Measurements from ENCODE around the gene CFDP1. TPM values are rescaled to one million over a fixed set of nuclear protein-coding genes. Genes with fewer than 3 reads are reported as not detected.

CFDP1 gene
- total RNA-seq, 1 experiment from 2014 or later = 52.6 TPM

DNA sequence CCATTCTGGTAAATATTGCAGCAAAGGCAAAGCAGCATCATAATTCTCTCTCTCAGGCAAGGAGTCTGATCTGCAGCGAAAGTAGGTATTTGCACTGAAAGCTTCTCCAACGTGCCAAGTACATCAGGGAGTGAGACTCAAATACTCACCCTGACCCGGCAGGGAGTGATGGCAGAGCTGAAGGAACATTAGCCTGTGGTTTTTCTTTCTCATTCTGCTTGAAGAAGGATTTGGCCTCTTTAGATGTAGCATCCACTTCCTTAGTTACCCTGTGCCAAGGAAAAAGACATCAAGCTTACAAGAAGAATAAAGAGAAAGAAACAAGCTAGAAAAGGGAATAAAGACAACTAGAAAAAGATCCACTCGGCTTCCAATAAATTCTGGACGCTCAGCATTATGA, 38.4 kb downstream of the CFDP1 start:
- no peaks in the 10 kb centered on the region for H3K4me1 ChIP-seq (replicated peaks; ENCODE audit: insufficient read depth)
- no peak overlapping the region for H3K27ac ChIP-seq
- H3K36me3 ChIP-seq (ENCODE audit: low read depth) = peaks cover 7% of the 10 kb centered on the region; the same call in 1 of the 2 replicates
- H3K9me2 ChIP-seq (ENCODE audit: insufficient read depth) = no peaks in the 10 kb centered on the region
- no peak overlapping the region for H3K4me3 ChIP-seq
- no peaks in the 10 kb centered on the region; the same call in 1 of the 2 replicates for H4K20me1 ChIP-seq (ENCODE audit: insufficient read depth)
- DNase-seq = no peak
- H2AFZ ChIP-seq = no peak overlapping the region
- H3K4me2 ChIP-seq = no peak overlapping the region
- H3K27me3 ChIP-seq (ENCODE audit: insufficient read depth, low read depth) = no peaks in the 10 kb centered on the region
- BruUV-seq (replicated peaks) = no TSS peak
- no peaks in the 10 kb centered on the region for H3K79me2 ChIP-seq (ENCODE audit: low read depth)
- CTCF ChIA-PET = interaction anchor here (0.6 kb wide), 1 partner anchor 43 kb away, joined by 4 read pairs; no protein-coding TSS in a partner anchor
- H3F3A ChIP-seq (ENCODE audit: insufficient read depth, low read depth) = peaks cover 5% of the 10 kb centered on the region; the same call in 1 of the 2 replicates
- TF ChIP-seq, protein P1, sequence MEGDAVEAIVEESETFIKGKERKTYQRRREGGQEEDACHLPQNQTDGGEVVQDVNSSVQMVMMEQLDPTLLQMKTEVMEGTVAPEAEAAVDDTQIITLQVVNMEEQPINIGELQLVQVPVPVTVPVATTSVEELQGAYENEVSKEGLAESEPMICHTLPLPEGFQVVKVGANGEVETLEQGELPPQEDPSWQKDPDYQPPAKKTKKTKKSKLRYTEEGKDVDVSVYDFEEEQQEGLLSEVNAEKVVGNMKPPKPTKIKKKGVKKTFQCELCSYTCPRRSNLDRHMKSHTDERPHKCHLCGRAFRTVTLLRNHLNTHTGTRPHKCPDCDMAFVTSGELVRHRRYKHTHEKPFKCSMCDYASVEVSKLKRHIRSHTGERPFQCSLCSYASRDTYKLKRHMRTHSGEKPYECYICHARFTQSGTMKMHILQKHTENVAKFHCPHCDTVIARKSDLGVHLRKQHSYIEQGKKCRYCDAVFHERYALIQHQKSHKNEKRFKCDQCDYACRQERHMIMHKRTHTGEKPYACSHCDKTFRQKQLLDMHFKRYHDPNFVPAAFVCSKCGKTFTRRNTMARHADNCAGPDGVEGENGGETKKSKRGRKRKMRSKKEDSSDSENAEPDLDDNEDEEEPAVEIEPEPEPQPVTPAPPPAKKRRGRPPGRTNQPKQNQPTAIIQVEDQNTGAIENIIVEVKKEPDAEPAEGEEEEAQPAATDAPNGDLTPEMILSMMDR (conservative IDR thresholded peaks at IDR 0.05) = no peak
- no peak for TF ChIP-seq EZH2 (IDR thresholded peaks at IDR 0.05; ENCODE audit: low read depth)
- H3K9me3 ChIP-seq (ENCODE audit: insufficient read depth, low read depth) = no peaks in the 10 kb centered on the region
- POLR2A ChIA-PET (ENCODE audit: unreplicated experiment) = no interaction called here
- intact Hi-C loops (cut with micrococcal nuclease; ENCODE audit: unreplicated experiment) = no loop called here

DNA sequence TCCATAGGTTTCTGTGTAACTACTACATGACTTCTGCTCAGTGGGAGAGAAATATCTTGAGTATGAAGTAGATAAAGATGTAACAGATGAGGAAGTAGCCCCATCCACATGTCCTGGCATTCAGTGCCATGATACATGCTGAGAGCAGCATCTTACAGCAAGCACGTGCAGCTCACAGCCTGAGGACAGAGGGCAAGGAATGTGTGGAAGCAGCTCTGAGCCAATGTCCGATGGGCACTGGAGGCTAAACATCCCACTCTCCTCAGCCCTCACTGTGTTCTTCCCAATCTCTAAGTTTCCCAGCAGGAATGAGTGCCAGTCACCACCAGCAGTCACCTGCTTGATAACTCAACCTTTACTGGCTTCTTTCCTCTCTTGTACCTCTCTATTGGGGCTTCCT, 40.4 kb downstream of the CFDP1 start:
- intact Hi-C loops (cut with micrococcal nuclease; ENCODE audit: unreplicated experiment) = no loop called here
- Histone ChIP-seq H2AFZ (no peak overlapping the region), H3K9me3 (ENCODE audit: insufficient read depth, low read depth) (no peaks in the 10 kb centered on the region), H3K4me2 (no peak overlapping the region), H4K20me1 (ENCODE audit: insufficient read depth) (no peaks in the 10 kb centered on the region; the same call in 1 of the 2 replicates), H3K4me3 (no peak overlapping the region), H3K79me2 (ENCODE audit: low read depth) (no peaks in the 10 kb centered on the region), H3F3A (ENCODE audit: insufficient read depth, low read depth) (peaks cover 9% of the 10 kb centered on the region; the same call in 1 of the 2 replicates), H3K36me3 (ENCODE audit: low read depth) (peaks cover 7% of the 10 kb centered on the region), H3K4me1 (replicated peaks; ENCODE audit: insufficient read depth) (no peaks in the 10 kb centered on the region), H3K9me2 (ENCODE audit: insufficient read depth) (no peaks in the 10 kb centered on the region), H3K27me3 (ENCODE audit: insufficient read depth, low read depth) (no peaks in the 10 kb centered on the region), H3K27ac (no peak overlapping the region)
- no TSS peak for BruUV-seq (replicated peaks)
- no peak for DNase-seq
- ChIA-PET CTCF (interaction anchor here (0.6 kb wide), 1 partner anchor 133 kb away, joined by 4 read pairs; no protein-coding TSS in a partner anchor), POLR2A (ENCODE audit: unreplicated experiment) (no interaction called here)
- no peak for TF ChIP-seq EZH2 (IDR thresholded peaks at IDR 0.05; ENCODE audit: low read depth)
- TF ChIP-seq, protein P1 (conservative IDR thresholded peaks at IDR 0.05) = no peak

DNA sequence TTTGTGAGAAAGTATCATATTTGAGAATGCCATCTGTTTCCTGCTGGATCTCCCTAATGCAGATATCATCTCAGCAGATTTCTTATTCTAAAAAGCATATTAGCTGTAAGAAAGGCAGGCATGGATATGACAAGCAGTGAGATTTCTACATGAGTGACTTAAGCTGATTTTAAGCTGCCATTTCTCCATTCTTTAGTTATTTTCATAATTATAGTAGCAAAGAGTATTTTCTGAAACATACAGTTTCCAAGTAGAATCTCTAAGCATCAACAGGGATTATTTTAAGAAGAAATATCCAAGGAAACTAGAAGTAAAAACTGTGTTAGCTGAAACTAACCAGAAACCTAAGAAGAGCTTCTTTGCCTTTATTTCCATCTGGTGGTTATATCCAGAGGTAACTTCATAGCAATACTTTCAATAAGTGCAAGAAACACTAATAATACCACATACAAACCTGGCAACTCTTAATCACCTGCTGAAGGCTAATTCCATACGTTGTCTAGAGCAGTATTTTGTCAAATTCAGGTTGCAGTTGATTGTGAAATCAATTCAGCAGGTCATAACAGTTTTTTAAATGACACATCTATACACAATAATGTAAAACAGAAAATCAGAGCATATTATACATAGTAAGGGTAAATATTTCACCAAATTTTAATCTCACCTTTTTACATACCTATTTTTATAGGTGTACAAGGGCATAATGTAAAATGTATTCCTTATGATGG, 42.2 kb downstream of the CFDP1 start:
- H3K36me3 ChIP-seq (ENCODE audit: low read depth) = peaks cover 7% of the 10 kb centered on the region
- BruUV-seq (replicated peaks) = no TSS peak
- CTCF ChIA-PET = interaction anchor here (1.3 kb wide), 1 partner anchor 191 kb away, joined by 3 read pairs; no protein-coding TSS in a partner anchor

More for the DNA sequence above, 42.2 kb downstream of the CFDP1 start:
- POLR2A ChIA-PET (ENCODE audit: unreplicated experiment) = interaction anchor here (0.6 kb wide), 1 partner anchor 65 kb away, joined by 3 read pairs; no protein-coding TSS in a partner anchor
- Histone ChIP-seq H3K4me2 (no peak overlapping the region), H3K9me3 (ENCODE audit: insufficient read depth, low read depth) (no peaks in the 10 kb centered on the region), H4K20me1 (ENCODE audit: insufficient read depth) (no peaks in the 10 kb centered on the region; the same call in 1 of the 2 replicates), H2AFZ (no peak overlapping the region), H3K27ac (no peak overlapping the region), H3K4me1 (replicated peaks; ENCODE audit: insufficient read depth) (no peaks in the 10 kb centered on the region), H3F3A (ENCODE audit: insufficient read depth, low read depth) (peaks cover 23% of the 10 kb centered on the region; the same call in 1 of the 2 replicates), H3K79me2 (ENCODE audit: low read depth) (no peaks in the 10 kb centered on the region), H3K4me3 (no peak overlapping the region), H3K9me2 (ENCODE audit: insufficient read depth) (no peaks in the 10 kb centered on the region), H3K27me3 (ENCODE audit: insufficient read depth, low read depth) (no peaks in the 10 kb centered on the region)
- no peak for DNase-seq
- TF ChIP-seq, protein P1 (conservative IDR thresholded peaks at IDR 0.05) = no peak
- TF ChIP-seq EZH2 (IDR thresholded peaks at IDR 0.05; ENCODE audit: low read depth) = no peak
- intact Hi-C loops (cut with micrococcal nuclease; ENCODE audit: unreplicated experiment) = no loop called here

Measured in PC-9 (cell line).